Upper lobe of left lung (tissue), 6 donors: ENCODE data around the gene EPHB1. TPM values are rescaled to one million over a fixed set of nuclear protein-coding genes. Genes with fewer than 3 reads are reported as not detected.
A peak's percentile ranks its signal among the peaks of the same experiment; 100 is the strongest.

Source experiments
- ATAC-seq, 2 donors: fragments of 200-7000 bp; cut with Tn5 transposase; one replicate each; pipeline ENCODE4 v1.9.1; 2022; ENCODE audit warnings: mild to moderate bottlenecking in 2 of 2, moderate library complexity in 2 of 2; ENCODE audit not compliant: low FRiP score in 2 of 2
- DNase-seq, 2 donors: peaks; one replicate each; pipeline ENCODE4 v3.0.0-alpha.2; 2019 to 2020
- H3K27ac ChIP-seq, 4 donors: fragments of 200-600 bp; sonication (generic); one replicate each; pipeline ENCODE4 v1.5.1; 2016 to 2019
- H3K27me3 ChIP-seq, 4 donors: fragments of 200-600 bp; sonication (generic); one replicate each; pipeline ENCODE4 v1.5.1; 2017 to 2019
- H3K36me3 ChIP-seq, 4 donors: fragments of 200-600 bp; sonication (generic); one replicate each; pipeline ENCODE4 v1.5.1; 2016 to 2019
- H3K4me1 ChIP-seq, 4 donors: fragments of 200-600 bp; sonication (generic); one replicate each; pipeline ENCODE4 v1.5.1; 2018 to 2019
- H3K4me3 ChIP-seq, 4 donors: fragments of 200-600 bp; sonication (generic); one replicate each; pipeline ENCODE4 v1.5.1; 2017 to 2019; ENCODE audit warnings: mild to moderate bottlenecking in 2 of 4, moderate library complexity in 1 of 4
- H3K9me3 ChIP-seq, 4 donors: fragments of 200-600 bp; sonication (generic); one replicate each; pipeline ENCODE4 v1.5.1; 2018 to 2019
- CTCF ChIP-seq, 6 experiments: fragments of 450-650 bp in 4 of 6; fragments of 200-600 bp in 2 of 6; sonication (generic) in 2 of 6; IDR thresholded peaks; one replicate each; pipeline ENCODE4 v1.5.1; 2016 to 2019; ENCODE audit warnings: antibody characterized with exemption in 6 of 6
- EP300 ChIP-seq, 4 donors: sonication (generic); formaldehyde crosslinking; IDR thresholded peaks; one replicate each; pipeline ENCODE4 v1.5.1; 2017; ENCODE audit warnings: antibody characterized with exemption in 4 of 4, control low read depth in 2 of 4
- POLR2A ChIP-seq, 4 donors: fragments of 450-650 bp; IDR thresholded peaks; one replicate each; pipeline ENCODE4 v1.5.1; 2016 to 2017; ENCODE audit warnings: antibody characterized with exemption in 4 of 4, mild to moderate bottlenecking in 2 of 4
- POLR2AphosphoS5 ChIP-seq, 2 donors: sonication (generic); formaldehyde crosslinking; IDR thresholded peaks; one replicate each; pipeline ENCODE4 v1.5.1; 2017; ENCODE audit warnings: antibody characterized with exemption in 2 of 2
- WGBS, 2 donors: methylation state at CpG; one replicate each; pipeline ENCODE4 v1.1.5; 2017 to 2018; 5-methylcytosine and 5-hydroxymethylcytosine counted together
- total RNA-seq, 6 donors: library from RNA; depleted of rRNA in 4 of 6; stranded (reverse); fragments of >200 nt in 4 of 6; gene quantifications; one replicate each; pipeline versions ENCODE4 v1.1.0 to v1.2.1, GENCODE V29; 2016 to 2021
- donor health status: DM: no; HTN: no; CAD: no; lungs with moderate emphysema.
- donor health status: DM: no; HTN: yes; CAD: no; lungs with severe emphysema.

EPHB1 gene
- total RNA-seq, 6 donors from 2014 or later, result 1.3 to 14.6 (median 2.4) TPM; not detected in 1

GRCh38 chr3:134864636-134865035, 69.6 kb downstream of the EPHB1 start:
- no peaks in the 10 kb centered on the region for H3K4me1 ChIP-seq
- no peaks in the 10 kb centered on the region for H3K36me3 ChIP-seq
- TF ChIP-seq EP300 (IDR thresholded peaks at IDR 0.05) (no peak), CTCF (IDR thresholded peaks at IDR 0.05) (no peak), POLR2A (IDR thresholded peaks at IDR 0.05) (no peak), POLR2AphosphoS5 (IDR thresholded peaks at IDR 0.05) (no peak)
- DNase-seq (peak in 1 of 2 donors; percentile 21), ATAC-seq (peak in 1 of 2 donors; percentile 57)
- H3K27me3 ChIP-seq, result no peaks in the 10 kb centered on the region
- H3K27ac ChIP-seq, result no peak overlapping the region
- H3K9me3 ChIP-seq, result no peaks in the 10 kb centered on the region
- WGBS, 2 donors, result 25 to 30% methylated on average over 5 of the region's 5 CpGs
- no peak overlapping the region for H3K4me3 ChIP-seq

- no peaks in the 10 kb centered on the region for H3K4me1 ChIP-seq
- H3K9me3 ChIP-seq, result no peaks in the 10 kb centered on the region
- DNase-seq (no peak), ATAC-seq (no peak)
- H3K4me3 ChIP-seq, result no peak overlapping the region
- no peaks in the 10 kb centered on the region for H3K36me3 ChIP-seq
- H3K27ac ChIP-seq, result no peak overlapping the region
- 88 to 100% methylated on average over 1 of the region's 1 CpG for WGBS, 2 donors
- TF ChIP-seq EP300 (IDR thresholded peaks at IDR 0.05) (no peak), CTCF (IDR thresholded peaks at IDR 0.05) (no peak), POLR2AphosphoS5 (IDR thresholded peaks at IDR 0.05) (no peak), POLR2A (IDR thresholded peaks at IDR 0.05) (no peak)
- no peaks in the 10 kb centered on the region for H3K27me3 ChIP-seq
Observed at GRCh38 chr3:134867277-134867676, 72.2 kb downstream of the EPHB1 start.

DNA sequence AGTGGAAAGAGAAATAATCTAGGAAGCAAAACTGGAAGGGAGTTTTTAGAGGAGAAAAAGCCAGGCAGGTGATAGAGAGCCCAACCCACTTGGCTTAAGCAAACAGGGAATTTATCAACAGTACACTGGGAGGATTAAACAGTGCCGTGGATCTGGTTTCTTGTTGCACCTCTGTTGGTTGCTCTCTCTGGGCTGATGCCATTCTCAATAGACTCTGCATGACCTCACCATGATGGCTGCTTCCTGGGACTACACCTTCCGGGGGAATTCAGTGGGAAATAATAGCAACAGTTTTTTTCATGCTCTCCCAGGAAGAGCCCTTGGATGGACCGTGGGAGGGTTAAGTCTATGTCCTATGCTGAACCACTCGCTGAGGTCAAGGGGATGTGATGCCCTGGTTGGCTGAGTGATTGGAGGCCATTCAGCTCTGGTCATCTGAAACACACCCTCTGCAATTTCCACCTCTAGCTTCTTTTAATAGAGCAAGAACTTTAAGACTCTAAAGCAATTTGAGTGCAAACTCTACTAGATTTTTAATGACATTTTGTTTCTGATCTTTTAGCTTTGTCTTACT, 74.2 kb downstream of the EPHB1 start:
- H3K9me3 ChIP-seq, result no peaks in the 10 kb centered on the region
- no peaks in the 10 kb centered on the region for H3K36me3 ChIP-seq
- ATAC-seq (no peak), DNase-seq (no peak)
- H3K27ac ChIP-seq, result no peak overlapping the region
- WGBS, 2 donors, result 81 to 82% methylated on average over 4 of the region's 4 CpGs
- no peak for TF ChIP-seq POLR2AphosphoS5 (IDR thresholded peaks at IDR 0.05)
- TF ChIP-seq POLR2A (IDR thresholded peaks at IDR 0.05), result no peak
- TF ChIP-seq CTCF (IDR thresholded peaks at IDR 0.05), result no peak
- TF ChIP-seq EP300 (IDR thresholded peaks at IDR 0.05), result no peak
- H3K27me3 ChIP-seq, result no peaks in the 10 kb centered on the region
- no peak overlapping the region for H3K4me3 ChIP-seq
- H3K4me1 ChIP-seq, result no peaks in the 10 kb centered on the region

- DNase-seq, result no peak
- no peak for ATAC-seq
- Histone ChIP-seq H3K4me3 (no peak overlapping the region), H3K27me3 (no peaks in the 10 kb centered on the region), H3K27ac (no peak overlapping the region), H3K36me3 (no peaks in the 10 kb centered on the region), H3K9me3 (no peaks in the 10 kb centered on the region), H3K4me1 (no peaks in the 10 kb centered on the region)
- TF ChIP-seq POLR2AphosphoS5 (IDR thresholded peaks at IDR 0.05), result no peak
- TF ChIP-seq EP300 (IDR thresholded peaks at IDR 0.05), result no peak
- no peak for TF ChIP-seq CTCF (IDR thresholded peaks at IDR 0.05)
- no peak for TF ChIP-seq POLR2A (IDR thresholded peaks at IDR 0.05)
- 77 to 100% methylated on average over 1 of the region's 1 CpG for WGBS, 2 donors
Observed at GRCh38 chr3:134871818-134872217, 76.8 kb downstream of the EPHB1 start.
